Peyer's patch (tissue), 4 donors: ENCODE results near the gene RGS5.

Source experiments
- POLR2A ChIP-seq, 2 donors: fragments of 450-650 bp; IDR thresholded peaks; one replicate each; pipeline ENCODE4 v1.5.1; 2017; ENCODE audit warnings: antibody characterized with exemption in 2 of 2, mild to moderate bottlenecking in 2 of 2, moderate library complexity in 2 of 2
- TF ChIP-seq, protein P1 (sequence below), 6 experiments: fragments of 450-650 bp in 4 of 6; fragments of 200-600 bp in 2 of 6; sonication (generic) in 1 of 6; IDR thresholded peaks; one replicate each; pipeline ENCODE4 v1.5.1; 2017 to 2019; ENCODE audit warnings: antibody characterized with exemption in 6 of 6, mild to moderate bottlenecking in 3 of 6, moderate library complexity in 1 of 6

DNA sequence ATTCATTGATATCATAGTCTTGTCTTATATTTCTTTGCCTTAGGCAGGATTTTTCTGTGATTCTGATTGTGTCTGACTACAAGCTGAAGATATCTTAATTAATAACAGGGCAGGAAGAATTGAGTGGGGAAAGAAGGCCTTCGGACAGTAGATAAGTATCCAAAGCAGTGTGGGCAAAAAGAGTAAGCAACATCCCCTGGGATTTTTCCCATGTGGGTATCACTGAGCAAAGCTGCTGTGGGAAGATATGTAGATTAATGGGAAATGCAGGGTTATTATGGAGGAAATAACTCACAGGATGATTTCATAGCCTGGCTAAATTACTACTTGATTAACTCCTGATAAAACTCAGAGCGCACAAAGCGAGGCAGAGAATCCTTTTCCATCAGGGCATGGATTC lies 55.7 kb downstream of the RGS5 start:
- TF ChIP-seq, protein P1, sequence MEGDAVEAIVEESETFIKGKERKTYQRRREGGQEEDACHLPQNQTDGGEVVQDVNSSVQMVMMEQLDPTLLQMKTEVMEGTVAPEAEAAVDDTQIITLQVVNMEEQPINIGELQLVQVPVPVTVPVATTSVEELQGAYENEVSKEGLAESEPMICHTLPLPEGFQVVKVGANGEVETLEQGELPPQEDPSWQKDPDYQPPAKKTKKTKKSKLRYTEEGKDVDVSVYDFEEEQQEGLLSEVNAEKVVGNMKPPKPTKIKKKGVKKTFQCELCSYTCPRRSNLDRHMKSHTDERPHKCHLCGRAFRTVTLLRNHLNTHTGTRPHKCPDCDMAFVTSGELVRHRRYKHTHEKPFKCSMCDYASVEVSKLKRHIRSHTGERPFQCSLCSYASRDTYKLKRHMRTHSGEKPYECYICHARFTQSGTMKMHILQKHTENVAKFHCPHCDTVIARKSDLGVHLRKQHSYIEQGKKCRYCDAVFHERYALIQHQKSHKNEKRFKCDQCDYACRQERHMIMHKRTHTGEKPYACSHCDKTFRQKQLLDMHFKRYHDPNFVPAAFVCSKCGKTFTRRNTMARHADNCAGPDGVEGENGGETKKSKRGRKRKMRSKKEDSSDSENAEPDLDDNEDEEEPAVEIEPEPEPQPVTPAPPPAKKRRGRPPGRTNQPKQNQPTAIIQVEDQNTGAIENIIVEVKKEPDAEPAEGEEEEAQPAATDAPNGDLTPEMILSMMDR (IDR thresholded peaks at IDR 0.05): no peak
- TF ChIP-seq POLR2A (IDR thresholded peaks at IDR 0.05): no peak
